Fibroblast of the aortic adventitia (primary cell): ENCODE results near the gene CASP12. TPM values are rescaled to one million over a fixed set of nuclear protein-coding genes. Genes with fewer than 3 reads are reported as not detected.

Experiments
- DNase-seq: peaks from one replicate; pipeline ENCODE4 v3.0.0-alpha.2; 2010; ENCODE audit warnings: low read depth
- H3K4me3 ChIP-seq: 2 replicates; pipeline ENCODE4 v1.5.1; 2011; ENCODE audit warnings: low read depth, mild to moderate bottlenecking, control low read depth, low read length, moderate library complexity
- CTCF ChIP-seq: IDR thresholded peaks from 2 replicates; pipeline ENCODE4 v1.5.1; 2011; ENCODE audit warnings: mild to moderate bottlenecking, low read length, control low read depth, inconsistent platforms; ENCODE audit not compliant: insufficient read depth
- total RNA-seq: library from RNA; depleted of rRNA; stranded (reverse); fragments of >200 nt; gene quantifications from 2 replicates; pipeline ENCODE4 v1.2.3, GENCODE V29; 2012; ENCODE audit warnings: low replicate concordance

CASP12 gene
- total RNA-seq, 1 donor = 0.18 TPM

- TF ChIP-seq CTCF = no peak
- no peak for DNase-seq
- no peak overlapping the region for H3K4me3 ChIP-seq
Measured at GRCh38 chr11:104912102-104912501, 13.8 kb upstream of the CASP12 start.

DNA sequence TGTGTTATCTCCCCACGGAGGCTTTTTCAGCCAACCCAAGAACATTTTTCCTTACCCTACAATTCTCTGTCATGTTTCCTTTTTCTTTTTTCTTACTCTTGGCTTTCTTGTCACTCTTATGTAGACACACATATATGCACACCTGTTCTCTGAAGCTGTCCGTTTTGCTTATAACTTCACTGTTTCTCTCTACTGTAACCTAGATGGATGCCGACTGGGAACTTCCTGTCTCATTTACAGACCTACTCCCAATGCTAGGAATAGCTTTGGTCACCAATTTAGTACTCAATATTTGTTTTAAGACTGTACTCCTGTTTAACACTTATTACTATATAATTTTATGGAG lies 9.9 kb upstream of the CASP12 start:
- no peak overlapping the region for H3K4me3 ChIP-seq
- TF ChIP-seq CTCF = no peak
- no peak for DNase-seq

DNA sequence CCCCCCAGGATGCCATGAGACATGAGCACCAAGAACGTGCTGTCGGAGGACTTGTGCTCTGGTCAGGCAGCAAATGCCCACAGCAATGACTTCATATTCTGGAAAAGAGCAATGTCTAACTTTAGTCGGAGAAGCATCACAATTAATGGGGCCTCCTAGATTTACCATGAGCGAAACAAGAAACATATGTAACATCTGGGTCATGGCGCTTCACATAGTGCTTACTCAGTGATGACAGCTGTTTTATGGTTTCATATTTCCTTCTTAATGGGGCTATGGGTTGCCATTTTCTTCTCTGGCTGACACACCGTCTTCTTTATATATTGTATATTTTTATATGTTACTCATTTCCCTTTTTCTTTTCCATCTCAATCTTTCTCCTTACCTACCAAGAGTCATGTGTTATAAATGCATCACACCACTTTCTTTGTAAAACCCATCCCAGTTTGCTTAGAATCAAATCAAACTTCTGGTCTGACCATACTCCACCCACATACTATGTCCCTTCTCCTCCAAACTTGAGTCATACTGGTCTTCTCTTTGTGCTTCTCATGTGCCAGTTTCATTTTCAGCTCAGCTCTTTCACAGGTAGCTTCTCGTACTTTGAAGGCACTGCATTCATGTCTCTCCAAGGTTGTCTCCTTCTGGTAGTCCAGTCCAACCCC lies 9.4 kb upstream of the CASP12 start:
- TF ChIP-seq CTCF = no peak
- H3K4me3 ChIP-seq = no peak overlapping the region
- peak; percentile 22 for DNase-seq

DNA sequence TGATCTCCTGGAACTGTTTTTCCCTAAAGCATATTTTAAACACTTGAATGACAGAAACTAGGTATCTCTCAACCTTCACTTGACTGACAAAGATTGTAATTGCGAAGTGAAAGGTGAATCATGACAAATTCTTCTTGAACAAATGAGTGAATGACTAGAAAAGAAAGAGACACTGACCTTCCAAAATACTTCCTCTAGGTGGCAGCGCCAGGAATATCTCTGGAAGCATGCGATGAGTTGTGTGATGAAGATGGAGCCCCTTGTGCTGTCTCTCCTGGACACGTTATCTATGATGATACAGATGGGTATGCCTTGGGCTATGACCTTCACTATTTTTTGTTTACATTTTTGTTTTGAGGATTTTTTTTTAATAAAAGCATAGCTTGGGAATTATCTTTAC lies 7.0 kb upstream of the CASP12 start:
- no peak for TF ChIP-seq CTCF
- H3K4me3 ChIP-seq = no peak overlapping the region
- DNase-seq = no peak

DNA sequence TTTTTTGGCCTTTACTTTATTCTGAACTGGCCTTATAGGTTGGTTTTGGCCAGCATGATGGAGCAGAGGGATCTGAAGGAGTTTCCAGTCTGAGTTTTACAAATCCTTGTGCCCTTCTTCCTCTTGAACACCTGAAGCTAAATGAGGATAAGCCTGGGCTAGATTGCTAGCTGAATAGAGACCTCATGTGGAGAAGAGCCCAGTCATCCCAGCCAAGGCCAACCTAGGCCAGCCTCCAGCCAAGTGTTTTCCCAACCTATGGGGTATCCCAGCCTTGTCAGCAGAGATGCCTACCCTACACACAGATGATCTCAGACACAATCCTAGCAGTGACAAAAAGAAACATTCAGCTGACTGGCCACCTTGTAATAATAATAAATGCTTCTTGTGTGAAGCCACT lies 966 bp upstream of the CASP12 start:
- no peak for DNase-seq
- H3K4me3 ChIP-seq = no peak overlapping the region
- no peak for TF ChIP-seq CTCF

- peak; percentile 30 for DNase-seq
- TF ChIP-seq CTCF = no peak
- no peak overlapping the region for H3K4me3 ChIP-seq
Measured at GRCh38 chr11:104898685-104899013, 389 bp upstream of the CASP12 start.

DNA sequence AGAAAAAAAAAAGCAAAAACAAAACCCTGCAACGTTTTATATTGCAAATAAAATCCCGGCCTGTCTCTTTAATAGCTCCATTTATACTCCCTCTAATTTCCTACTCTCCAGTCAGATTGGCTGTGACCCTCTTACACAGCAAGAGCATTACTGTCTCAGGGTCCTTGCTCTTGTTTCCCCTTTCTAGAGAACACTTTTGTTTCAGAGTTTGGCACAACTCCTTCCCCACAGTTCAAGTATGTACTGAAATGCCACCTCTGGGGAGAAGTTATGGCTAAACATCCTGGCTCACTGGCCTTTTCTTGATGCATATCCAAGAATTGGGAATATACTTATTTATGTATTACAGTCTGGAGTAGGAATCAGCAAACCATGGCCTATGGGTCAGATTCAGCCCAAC lies 2.6 kb downstream of the CASP12 start:
- DNase-seq = peak; percentile 12
- no peak for TF ChIP-seq CTCF
- H3K4me3 ChIP-seq = no peak overlapping the region
